OCI-LY7 (cell line): Measurements from ENCODE around the gene AVPR2. TPM values are rescaled to one million over a fixed set of nuclear protein-coding genes. Genes with fewer than 3 reads are reported as not detected.

Source experiments
- BruUV-seq: library from RNA; stranded (reverse); fragments of 400-500 nt; replicated peaks from 2 replicates; lab custom pipeline; 2021; lab: Mats Ljungman, UMichigan
- CTCF ChIA-PET: fragments of 300-600 bp; sonication (Branson Sonifier 250); formaldehyde crosslinking; loops from one replicate; lab custom pipeline; 2022; ENCODE audit warnings: antibody characterized with exemption; ENCODE audit not compliant: unreplicated experiment; lab: Charles Lee
- POLR2A ChIA-PET: fragments of 300-600 bp; sonication (Branson Sonifier 250); formaldehyde crosslinking; loops from one replicate; lab custom pipeline; 2022; ENCODE audit warnings: antibody characterized with exemption; lab: Charles Lee
- DNase-seq: peaks from one replicate; pipeline ENCODE4 v3.0.0-alpha.2; 2015; ENCODE audit warnings: low spot score
- H2AFZ ChIP-seq: fragments of 200-600 bp; sonication (generic), shearing (Covaris generic); 2 replicates; pipeline ENCODE4 v1.6.1; 2014; ENCODE audit warnings: mild to moderate bottlenecking, antibody characterized with exemption, low read length, moderate library complexity
- H3K27ac ChIP-seq: fragments of 200-600 bp; sonication (generic); 2 replicates; pipeline ENCODE4 v1.5.1; 2014; ENCODE audit warnings: mixed run types, low read depth, mild to moderate bottlenecking, moderate library complexity, low read length, inconsistent platforms; ENCODE audit not compliant: poor library complexity, severe bottlenecking
- H3K36me3 ChIP-seq: fragments of 200-600 bp; sonication (generic); 2 replicates; pipeline ENCODE4 v1.6.1; 2014; ENCODE audit warnings: mild to moderate bottlenecking, antibody characterized with exemption, low read length, moderate library complexity, mixed read lengths; ENCODE audit not compliant: insufficient read depth
- H3K4me1 ChIP-seq: fragments of 200-600 bp; sonication (generic); 2 replicates; pipeline ENCODE4 v1.5.1; 2014; ENCODE audit warnings: mild to moderate bottlenecking, low read length; ENCODE audit not compliant: insufficient read depth, poor library complexity, severe bottlenecking
- H3K4me2 ChIP-seq: fragments of 200-600 bp; sonication (generic); 2 replicates; pipeline ENCODE4 v1.6.1; 2014; ENCODE audit warnings: mild to moderate bottlenecking, low read length
- H3K4me3 ChIP-seq: fragments of 200-600 bp; sonication (generic); 2 replicates; pipeline ENCODE4 v1.5.1; 2014; ENCODE audit warnings: mild to moderate bottlenecking, low read depth, low read length; ENCODE audit not compliant: poor library complexity, severe bottlenecking
- H3K79me2 ChIP-seq: fragments of 200-600 bp; sonication (generic); 2 replicates; pipeline ENCODE4 v1.6.1; 2016; ENCODE audit warnings: low read depth, mild to moderate bottlenecking, low read length, moderate library complexity, mixed read lengths; ENCODE audit not compliant: insufficient read depth
- H3K9me2 ChIP-seq: fragments of 200-600 bp; sonication (generic); 2 replicates; pipeline ENCODE4 v1.6.1; 2016; ENCODE audit warnings: mild to moderate bottlenecking, low read length, mixed read lengths; ENCODE audit not compliant: insufficient read depth
- H3K9me3 ChIP-seq: fragments of 200-600 bp; sonication (generic); 2 replicates; pipeline ENCODE4 v1.6.1; 2014; ENCODE audit warnings: mild to moderate bottlenecking, mixed run types, low read length, mixed read lengths
- H4K20me1 ChIP-seq: fragments of 200-600 bp; sonication (generic); 2 replicates; pipeline ENCODE4 v1.6.1; 2014; ENCODE audit warnings: mild to moderate bottlenecking, antibody characterized with exemption, low read length, moderate library complexity, mixed read lengths; ENCODE audit not compliant: insufficient read depth
- CTCF ChIP-seq: fragments of 200-600 bp; sonication (generic); conservative IDR thresholded peaks from 2 replicates; pipeline ENCODE4 v1.5.1; 2014; ENCODE audit warnings: mild to moderate bottlenecking, antibody characterized with exemption, low read length, moderate library complexity, mixed read lengths
- EZH2phosphoT487 ChIP-seq: fragments of 200-600 bp; sonication (generic); IDR thresholded peaks from 2 replicates; pipeline ENCODE4 v1.6.1; 2018; ENCODE audit warnings: low read depth, borderline replicate concordance, mild to moderate bottlenecking, mixed run types, antibody characterized with exemption, low read length, moderate library complexity, mixed read lengths
- intact Hi-C: fragments of 100-400 bp; cut with micrococcal nuclease; formaldehyde crosslinking; loops from one replicate; pipeline ENCODE4 v1.10.0; 2022; ENCODE audit not compliant: unreplicated experiment
- total RNA-seq, 2 experiments: library from RNA; depleted of rRNA in 1 of 2; stranded (reverse); fragments of >200 nt in 1 of 2; shearing (Covaris generic) in 1 of 2; gene quantifications; 2 replicates each; pipeline ENCODE4 v1.2.3, GENCODE V29; 2014 to 2022

AVPR2 gene
- total RNA-seq, 2 experiments from 2014 or later: 0.09 TPM; not detected in 1

DNA sequence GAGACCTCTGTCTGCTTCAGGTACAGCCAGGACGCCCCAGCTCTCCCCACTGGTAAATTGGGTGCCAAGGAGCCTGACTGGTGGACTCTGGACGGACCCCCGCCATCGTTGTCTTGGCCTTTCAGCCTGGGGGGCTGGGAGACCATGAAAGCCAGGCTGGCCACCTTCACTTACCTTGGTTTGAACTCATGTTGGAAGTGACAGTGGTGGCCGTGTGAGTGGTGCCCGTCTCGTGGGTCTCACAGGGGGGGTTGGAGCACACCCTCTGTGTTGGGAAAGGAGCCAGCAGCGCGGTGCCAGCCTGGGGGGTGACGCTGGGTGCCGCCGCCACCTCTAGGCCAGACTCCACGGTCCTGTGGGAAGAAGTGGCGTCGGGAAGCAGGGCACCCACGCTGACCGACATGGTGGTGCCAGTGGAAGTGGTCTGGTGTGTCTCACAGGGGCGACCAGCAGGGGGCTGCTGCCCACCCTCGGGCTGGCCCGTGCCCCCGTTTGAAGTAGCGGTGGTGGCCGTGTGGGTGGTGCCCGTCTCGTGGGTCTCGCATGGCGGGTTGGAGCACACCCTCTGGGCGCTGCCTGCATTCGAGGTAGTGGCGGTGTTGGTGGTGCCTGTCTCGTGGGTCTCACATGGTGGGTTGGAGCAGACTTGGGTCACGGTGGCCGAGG is 49.6 kb downstream of the AVPR2 start:
- H4K20me1 ChIP-seq: no peaks in the 10 kb centered on the region
- intact Hi-C loops: no loop called here
- H3K9me3 ChIP-seq: no peaks in the 10 kb centered on the region
- TF ChIP-seq CTCF: 0 out of 2 replicates have a peak, but pooled peaks have one; percentile 18
- no peak for TF ChIP-seq EZH2phosphoT487
- H3K79me2 ChIP-seq: no peaks in the 10 kb centered on the region
- H3K4me1 ChIP-seq: no peaks in the 10 kb centered on the region
- no peak overlapping the region for H2AFZ ChIP-seq
- ChIA-PET CTCF (interaction anchor here (1.5 kb wide), 1 partner anchor 13 kb away, joined by 3 read pairs; no protein-coding TSS in a partner anchor), POLR2A (no interaction called here)
- no peak for DNase-seq
- H3K4me2 ChIP-seq: no peak overlapping the region
- H3K36me3 ChIP-seq: peaks cover 98% of the 10 kb centered on the region
- BruUV-seq: no TSS peak
- no peak overlapping the region for H3K27ac ChIP-seq
- H3K9me2 ChIP-seq: no peaks in the 10 kb centered on the region
- H3K4me3 ChIP-seq: no peak overlapping the region

- Histone ChIP-seq H4K20me1 (no peaks in the 10 kb centered on the region), H3K9me2 (no peaks in the 10 kb centered on the region), H2AFZ (no peak overlapping the region), H3K4me1 (no peaks in the 10 kb centered on the region), H3K4me2 (no peak overlapping the region), H3K27ac (no peak overlapping the region), H3K79me2 (no peaks in the 10 kb centered on the region), H3K9me3 (no peaks in the 10 kb centered on the region), H3K36me3 (peaks cover 99% of the 10 kb centered on the region), H3K4me3 (no peak overlapping the region)
- TF ChIP-seq CTCF (no peak), EZH2phosphoT487 (no peak)
- no peak for DNase-seq
- ChIA-PET POLR2A (no interaction called here), CTCF (no interaction called here)
- intact Hi-C loops: no loop called here
- BruUV-seq: TSS peak; percentile 52
Measured at GRCh38 chrX:153954558-153955227, 50.2 kb downstream of the AVPR2 start.

- Histone ChIP-seq H2AFZ (no peak overlapping the region), H3K4me2 (no peak overlapping the region), H3K4me3 (no peak overlapping the region), H4K20me1 (no peaks in the 10 kb centered on the region), H3K9me2 (no peaks in the 10 kb centered on the region), H3K9me3 (no peaks in the 10 kb centered on the region), H3K27ac (no peak overlapping the region), H3K79me2 (no peaks in the 10 kb centered on the region), H3K4me1 (no peaks in the 10 kb centered on the region), H3K36me3 (peaks cover 99% of the 10 kb centered on the region)
- ChIA-PET CTCF (no interaction called here), POLR2A (no interaction called here)
- TF ChIP-seq CTCF: no peak
- TF ChIP-seq EZH2phosphoT487: no peak
- DNase-seq: no peak
- BruUV-seq: no TSS peak
- intact Hi-C loops: no loop called here
Measured at GRCh38 chrX:153955228-153955732, 50.8 kb downstream of the AVPR2 start.
